HEK293T (cell line): ENCODE results near the gene KCTD6.

Experiments used
- CTCF ChIA-PET: fragments of 350-600 bp; formaldehyde crosslinking; extraction: SDS; loops from one replicate; lab custom pipeline; 2021; ENCODE audit warnings: antibody characterized with exemption, inconsistent platforms; lab: Yijun Ruan, JAX
- POLR2A ChIA-PET: fragments of 350-600 bp; formaldehyde crosslinking; extraction: SDS; loops from one replicate; lab custom pipeline; 2020; ENCODE audit warnings: antibody characterized with exemption, inconsistent platforms; lab: Yijun Ruan, JAX
- DNase-seq: peaks from one replicate; pipeline ENCODE4 v3.0.0; 2012; ENCODE audit warnings: mixed read lengths; ENCODE audit errors: extremely low spot score
- ARNT ChIP-seq: fragments of 450-650 bp; IDR thresholded peaks from 2 replicates; pipeline ENCODE4 v1.6.1; 2017; ENCODE audit warnings: mild to moderate bottlenecking
- BHLHE40 ChIP-seq: fragments of 450-650 bp; IDR thresholded peaks from 2 replicates; pipeline ENCODE4 v1.6.1; 2016; ENCODE audit warnings: mild to moderate bottlenecking, moderate library complexity, borderline replicate concordance
- CTBP1 ChIP-seq: fragments of 450-650 bp; IDR thresholded peaks from 2 replicates; pipeline ENCODE4 v1.6.1; 2016; ENCODE audit warnings: borderline replicate concordance
- ELF4 ChIP-seq: fragments of 450-650 bp; IDR thresholded peaks from 2 replicates; pipeline ENCODE4 v1.6.1; 2017; ENCODE audit warnings: antibody characterized with exemption
- FOXA1 ChIP-seq: fragments of 450-650 bp; IDR thresholded peaks from 2 replicates; pipeline ENCODE4 v1.6.1; 2016; ENCODE audit warnings: mild to moderate bottlenecking
- FOXK2 ChIP-seq: fragments of 450-650 bp; IDR thresholded peaks from 2 replicates; pipeline ENCODE4 v1.6.1; 2016; ENCODE audit warnings: mild to moderate bottlenecking
- FOXM1 ChIP-seq: fragments of 450-650 bp; IDR thresholded peaks from 2 replicates; pipeline ENCODE4 v1.6.1; 2017; ENCODE audit warnings: mild to moderate bottlenecking, borderline replicate concordance
- HDGF ChIP-seq: fragments of 450-650 bp; IDR thresholded peaks from 2 replicates; pipeline ENCODE4 v1.6.1; 2017; ENCODE audit warnings: antibody characterized with exemption, borderline replicate concordance
- L3MBTL2 ChIP-seq: fragments of 450-650 bp; conservative IDR thresholded peaks from 2 replicates; pipeline ENCODE4 v1.6.1; 2016; ENCODE audit warnings: mild to moderate bottlenecking
- LEF1 ChIP-seq: fragments of 450-650 bp; IDR thresholded peaks from 2 replicates; pipeline ENCODE4 v1.6.1; 2017; ENCODE audit warnings: mild to moderate bottlenecking, borderline replicate concordance
- NFRKB ChIP-seq: fragments of 450-650 bp; IDR thresholded peaks from 2 replicates; pipeline ENCODE4 v1.6.1; 2016; ENCODE audit warnings: mild to moderate bottlenecking, moderate library complexity
- SP1 ChIP-seq: fragments of 450-650 bp; IDR thresholded peaks from 2 replicates; pipeline ENCODE4 v1.6.1; 2017
- SUZ12 ChIP-seq: fragments of 450-650 bp; IDR thresholded peaks from 2 replicates; pipeline ENCODE4 v1.6.1; 2016; ENCODE audit warnings: mild to moderate bottlenecking
- TARDBP ChIP-seq: fragments of 450-650 bp; IDR thresholded peaks from 2 replicates; pipeline ENCODE4 v1.6.1; 2016
- ZNF384 ChIP-seq: fragments of 450-650 bp; IDR thresholded peaks from 2 replicates; pipeline ENCODE4 v1.6.1; 2016
- TF ChIP-seq, protein P1 (sequence below): fragments of 450-650 bp; IDR thresholded peaks from 2 replicates; pipeline ENCODE4 v1.6.1; 2016

KCTD6 gene

DNA sequence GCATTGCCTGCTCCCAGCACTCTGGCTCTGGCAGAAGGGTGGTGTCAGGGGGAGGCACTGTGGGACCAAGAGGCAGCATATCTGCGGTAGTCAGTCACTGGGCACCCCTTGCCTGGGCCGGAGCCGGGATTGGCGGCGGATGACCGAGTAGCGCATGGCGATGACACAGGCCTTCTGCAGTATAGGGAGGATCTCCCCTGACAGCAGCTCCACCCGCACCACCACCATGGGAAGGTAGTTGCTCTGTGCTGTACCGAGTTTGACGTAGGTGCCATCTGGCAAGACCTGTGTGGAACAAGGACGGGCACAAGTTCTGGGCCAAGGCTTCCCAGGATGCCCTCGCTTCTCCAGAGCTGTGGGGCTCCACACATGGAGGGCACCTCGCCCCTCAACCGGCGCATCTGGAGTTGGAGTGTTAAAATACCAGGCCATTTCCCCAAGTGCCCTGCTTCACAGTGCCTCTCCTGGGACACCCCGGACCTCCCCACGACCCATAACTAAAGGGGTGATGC, 38.5 kb downstream of the KCTD6 start:
- no peak for TF ChIP-seq LEF1
- no peak for TF ChIP-seq ARNT
- no peak for TF ChIP-seq FOXA1
- TF ChIP-seq SUZ12 = no peak
- TF ChIP-seq, protein P1, sequence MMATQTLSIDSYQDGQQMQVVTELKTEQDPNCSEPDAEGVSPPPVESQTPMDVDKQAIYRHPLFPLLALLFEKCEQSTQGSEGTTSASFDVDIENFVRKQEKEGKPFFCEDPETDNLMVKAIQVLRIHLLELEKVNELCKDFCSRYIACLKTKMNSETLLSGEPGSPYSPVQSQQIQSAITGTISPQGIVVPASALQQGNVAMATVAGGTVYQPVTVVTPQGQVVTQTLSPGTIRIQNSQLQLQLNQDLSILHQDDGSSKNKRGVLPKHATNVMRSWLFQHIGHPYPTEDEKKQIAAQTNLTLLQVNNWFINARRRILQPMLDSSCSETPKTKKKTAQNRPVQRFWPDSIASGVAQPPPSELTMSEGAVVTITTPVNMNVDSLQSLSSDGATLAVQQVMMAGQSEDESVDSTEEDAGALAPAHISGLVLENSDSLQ = no peak
- no peak for TF ChIP-seq CTBP1
- no peak for TF ChIP-seq L3MBTL2
- TF ChIP-seq TARDBP = no peak
- no peak for TF ChIP-seq SP1
- no peak for TF ChIP-seq NFRKB
- no peak for TF ChIP-seq BHLHE40
- TF ChIP-seq ZNF384 = no peak
- TF ChIP-seq FOXM1 = no peak
- POLR2A ChIA-PET = no interaction called here
- CTCF ChIA-PET = interaction anchor here (0.6 to 1.4 kb wide), 3 partner anchors 10 to 242 kb away, joined by 3 to 8 read pairs (median 8); no protein-coding TSS in a partner anchor
- no peak for DNase-seq

DNA sequence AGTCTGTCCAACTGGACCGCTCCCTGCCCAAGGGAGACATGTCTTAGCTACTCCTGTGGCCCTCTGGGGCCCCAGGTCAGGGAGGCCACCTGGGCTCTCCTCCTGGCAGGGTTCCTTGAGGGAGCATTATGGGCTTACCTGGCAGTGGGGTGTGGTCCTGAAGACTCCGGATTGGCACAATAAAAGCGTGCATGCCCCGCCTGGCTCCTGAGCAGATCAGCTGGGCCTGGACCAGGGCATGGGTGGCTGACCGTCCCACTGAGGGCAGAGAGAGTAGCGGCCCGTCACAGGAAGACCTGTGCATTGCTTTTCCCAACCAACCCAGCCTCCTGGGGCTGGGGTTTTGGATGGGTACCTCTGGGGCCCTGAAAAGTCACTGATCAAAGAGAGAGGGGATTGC, 39.7 kb downstream of the KCTD6 start:
- ChIA-PET POLR2A (no interaction called here), CTCF (interaction anchor here (0.6 to 1.2 kb wide), 8 partner anchors 18 to 556 kb away, joined by 3 to 6 read pairs (median 3); partner anchors contain the start of genes HTD2 and RPP14)
- no peak for TF ChIP-seq TARDBP
- TF ChIP-seq FOXA1 = no peak
- no peak for TF ChIP-seq NFRKB
- TF ChIP-seq ARNT = no peak
- no peak for TF ChIP-seq ZNF384
- no peak for TF ChIP-seq CTBP1
- TF ChIP-seq, protein P1 = no peak
- no peak for TF ChIP-seq LEF1
- no peak for TF ChIP-seq L3MBTL2
- no peak for TF ChIP-seq HDGF
- TF ChIP-seq FOXK2 = no peak
- no peak for TF ChIP-seq SUZ12
- TF ChIP-seq SP1 = no peak
- no peak for TF ChIP-seq BHLHE40
- no peak for TF ChIP-seq FOXM1
- no peak for TF ChIP-seq ELF4
- no peak for DNase-seq

DNA sequence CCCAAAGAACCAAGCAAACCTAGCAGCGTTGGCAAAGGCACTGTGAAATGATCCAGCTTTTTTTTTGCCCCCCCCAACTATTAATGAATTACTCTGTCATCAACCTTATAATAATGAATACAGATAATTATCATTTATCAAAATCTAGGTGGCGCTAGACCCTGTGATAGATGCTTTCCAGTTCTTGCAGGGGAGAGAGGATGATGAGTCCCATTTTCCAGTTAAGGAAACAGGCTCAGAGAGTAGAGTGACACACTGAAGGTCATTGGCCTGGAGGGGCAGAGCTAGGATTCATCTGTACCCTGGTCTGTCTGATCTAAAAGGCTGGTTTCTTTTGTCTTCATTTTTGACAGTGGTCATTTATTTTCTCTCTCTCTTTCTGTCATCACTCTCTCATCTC, 40.1 kb downstream of the KCTD6 start:
- TF ChIP-seq L3MBTL2 = no peak
- no peak for TF ChIP-seq FOXA1
- ChIA-PET POLR2A (no interaction called here), CTCF (interaction anchor here (0.6 to 1.2 kb wide), 9 partner anchors 18 to 556 kb away, joined by 3 to 6 read pairs (median 3); partner anchors contain the start of genes HTD2 and RPP14)
- DNase-seq = no peak

DNA sequence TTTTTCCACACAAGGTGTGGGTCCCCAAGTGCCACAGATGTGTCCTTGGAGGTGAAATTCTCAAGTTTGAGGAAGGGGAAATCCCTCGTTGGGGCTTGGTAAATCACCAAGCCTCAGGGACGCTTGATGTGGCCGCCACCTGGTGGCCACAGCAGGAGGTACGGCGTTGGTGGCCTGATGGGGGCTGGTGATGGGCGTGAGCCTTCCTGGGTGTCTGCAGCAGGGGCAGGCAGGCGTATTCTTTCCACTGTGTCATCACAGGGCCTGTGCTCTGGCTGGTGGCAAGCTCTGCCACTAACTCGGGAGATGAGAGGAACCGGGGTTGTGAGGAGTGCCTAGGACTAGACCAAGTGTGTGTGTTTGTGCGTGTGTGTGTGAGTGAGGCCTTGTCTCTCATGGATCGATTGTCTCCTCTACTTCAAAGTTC, 40.9 kb downstream of the KCTD6 start:
- TF ChIP-seq ELF4 = no peak
- TF ChIP-seq SP1 = no peak
- TF ChIP-seq BHLHE40 = no peak
- no peak for TF ChIP-seq FOXM1
- no peak for TF ChIP-seq SUZ12
- no peak for TF ChIP-seq TARDBP
- no peak for TF ChIP-seq CTBP1
- TF ChIP-seq NFRKB = no peak
- TF ChIP-seq L3MBTL2 = no peak
- no peak for TF ChIP-seq FOXA1
- TF ChIP-seq, protein P1 = no peak
- TF ChIP-seq ARNT = no peak
- TF ChIP-seq ZNF384 = no peak
- TF ChIP-seq LEF1 = no peak
- no peak for TF ChIP-seq HDGF
- ChIA-PET CTCF (interaction anchor here (0.7 to 1.3 kb wide), 3 partner anchors 19 to 226 kb away, joined by 3 to 6 read pairs (median 4); partner anchors contain the start of genes HTD2 and RPP14), POLR2A (no interaction called here)
- DNase-seq = peak; percentile 83

DNA sequence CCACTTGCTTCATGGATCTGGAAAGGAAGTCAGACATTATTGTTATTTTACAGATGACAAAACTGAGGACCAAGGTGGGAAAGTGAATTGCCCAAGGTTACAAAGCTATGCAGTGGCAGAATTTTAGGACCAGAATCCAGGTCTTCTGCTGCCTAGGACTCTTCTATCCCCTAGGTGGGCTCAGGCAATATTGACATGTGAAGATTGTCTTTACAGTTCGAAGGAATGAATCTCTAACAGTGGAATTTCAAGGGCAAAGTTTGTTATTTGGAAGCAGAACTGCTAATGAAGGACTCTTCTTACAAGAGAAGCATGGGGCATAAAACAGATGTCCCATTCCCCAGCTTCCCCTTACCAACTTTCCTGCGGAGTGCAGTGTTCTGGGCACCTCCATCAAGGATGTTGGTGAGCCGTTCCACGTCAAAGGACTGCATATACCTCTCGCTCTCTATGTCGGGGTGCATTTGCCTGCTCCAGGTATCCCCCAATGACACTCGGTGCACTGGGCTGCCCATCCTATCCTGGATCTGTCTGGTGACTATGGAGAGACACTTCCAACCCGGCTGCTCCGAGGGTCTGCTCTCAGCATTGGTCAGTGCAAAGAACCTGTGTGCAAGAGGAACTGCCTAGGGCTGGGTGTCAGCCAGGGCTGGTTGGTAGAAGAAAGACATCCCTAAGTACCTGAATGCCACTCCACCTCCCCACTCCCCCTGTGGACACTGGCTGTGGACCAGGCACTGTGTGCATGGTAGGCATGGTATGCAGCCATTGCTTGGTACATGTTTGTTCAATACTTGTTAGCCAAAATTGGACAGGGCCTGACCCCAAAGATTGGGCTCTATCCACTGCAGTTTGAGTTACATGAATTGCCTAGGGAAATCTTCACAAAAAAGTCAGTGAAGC, 42.9 kb downstream of the KCTD6 start:
- ChIA-PET POLR2A (no interaction called here), CTCF (no interaction called here)
- TF ChIP-seq SUZ12 (no peak), SP1 (no peak), FOXM1 (no peak), FOXK2 (no peak), FOXA1 (no peak), BHLHE40 (no peak), L3MBTL2 (no peak), NFRKB (no peak), TARDBP (no peak), ARNT (no peak), CTBP1 (no peak)
- no peak for DNase-seq
